AG09309 (cell line): Measurements from ENCODE around the gene ZYG11A.
"Not testable (repeated sequence)": the region's sequence is repeated elsewhere in the genome, so short reads cannot be mapped to it uniquely, and the experiment has no call there.

Experiments used
- DNase-seq: peaks from one replicate; pipeline ENCODE4 v3.0.0-alpha.2; 2010; ENCODE audit warnings: low read depth
- H3K4me3 ChIP-seq: 2 replicates; pipeline ENCODE4 v1.5.1; 2011; ENCODE audit warnings: mild to moderate bottlenecking, low read depth, low read length, moderate library complexity; ENCODE audit not compliant: control insufficient read depth
- CTCF ChIP-seq: IDR thresholded peaks from 2 replicates; pipeline ENCODE4 v1.5.1; 2011; ENCODE audit warnings: mild to moderate bottlenecking, low read depth, low read length, inconsistent platforms; ENCODE audit not compliant: insufficient read depth, control insufficient read depth; ENCODE audit errors: missing control alignments

The ZYG11A gene

GRCh38 chr1:52855584-52855983 is 13.0 kb downstream of the ZYG11A start:
- no peak for DNase-seq
- TF ChIP-seq CTCF = no peak
- H3K4me3 ChIP-seq = no peak overlapping the region

GRCh38 chr1:52856026-52856425 is 13.5 kb downstream of the ZYG11A start:
- no peak for DNase-seq
- no peak for TF ChIP-seq CTCF
- H3K4me3 ChIP-seq = no peak overlapping the region

- no peak for TF ChIP-seq CTCF
- H3K4me3 ChIP-seq = no peak overlapping the region
- DNase-seq = no peak
These were observed 14.9 kb downstream of the ZYG11A start for GRCh38 chr1:52857443-52857842.

GRCh38 chr1:52862666-52863458 is 20.3 kb downstream of the ZYG11A start:
- no peak for TF ChIP-seq CTCF
- no peak for DNase-seq

GRCh38 chr1:52867087-52867863 is 24.7 kb downstream of the ZYG11A start:
- DNase-seq = no peak
- no peak overlapping the region for H3K4me3 ChIP-seq
- no peak for TF ChIP-seq CTCF

More at GRCh38 chr1:52862666-52863458, 20.3 kb downstream of the ZYG11A start:
- H3K4me3 ChIP-seq = no peak overlapping the region

- not testable (repeated sequence) for H3K4me3 ChIP-seq, DNase-seq
These were observed 27.2 kb downstream of the ZYG11A start for GRCh38 chr1:52869727-52870126.

- no peak for TF ChIP-seq CTCF
- no peak overlapping the region for H3K4me3 ChIP-seq
- no peak for DNase-seq
These were observed 34.3 kb downstream of the ZYG11A start for GRCh38 chr1:52876843-52877242.
